ENCODE measurements around the gene NUDT4. TPM values are rescaled to one million over a fixed set of nuclear protein-coding genes. Genes with fewer than 3 reads are reported as not detected.

The NUDT4 gene
- total and polyA plus RNA-seq, 2 of the 13 experiments (the other 11 are each of a cell fraction or from before 2014, with no cell fraction given): 37.3 to 70.1 TPM

GRCh38 chr12:93441617-93442410 lies 64.1 kb downstream of the NUDT4 start, which contains the start of gene UBE2N (continued):
- TF ChIP-seq PHF5A (CRISPR knock-in tag; IDR thresholded peaks at IDR 0.05; ENCODE audit: low read depth, unreplicated experiment) (peak; percentile 25), MLLT10 (CRISPR knock-in tag; IDR thresholded peaks at IDR 0.05) (no peak), ELK4 (CRISPR knock-in tag; IDR thresholded peaks at IDR 0.05; ENCODE audit: borderline replicate concordance) (no peak), CTCF (CRISPR knock-in tag; IDR thresholded peaks at IDR 0.05) (0 out of 2 replicates have a peak, but pooled peaks have one; percentile 4), SALL2 (CRISPR knock-in tag; IDR thresholded peaks at IDR 0.05) (peak; percentile 84), ZNF17 (CRISPR knock-in tag; IDR thresholded peaks at IDR 0.05) (no peak), THAP9 (CRISPR knock-in tag; IDR thresholded peaks at IDR 0.05; ENCODE audit: borderline replicate concordance) (peak; percentile 40; the same call in 1 of the 2 replicates), ZNF460 (CRISPR knock-in tag; IDR thresholded peaks at IDR 0.05; ENCODE audit: borderline replicate concordance) (no peak), ZNF232 (CRISPR knock-in tag; IDR thresholded peaks at IDR 0.05; ENCODE audit: borderline replicate concordance) (peak; percentile 69), ZNF33B (CRISPR knock-in tag; IDR thresholded peaks at IDR 0.05) (no peak), RFX5 (IDR thresholded peaks at IDR 0.05; ENCODE audit: low read depth, low read length) (peak; percentile 90), ZNF646 (CRISPR knock-in tag; IDR thresholded peaks at IDR 0.05) (no peak), KLF6 (CRISPR knock-in tag; IDR thresholded peaks at IDR 0.05) (peak; percentile 79; the same call in 1 of the 2 replicates), U2AF1 (optimal IDR thresholded peaks at IDR 0.05; ENCODE audit: low read depth, low read length) (no peak), GFI1 (CRISPR knock-in tag; IDR thresholded peaks at IDR 0.05; ENCODE audit: borderline replicate concordance) (peak; percentile 72; the same call in 1 of the 2 replicates), ZNF33A (CRISPR knock-in tag; IDR thresholded peaks at IDR 0.05; ENCODE audit: borderline replicate concordance) (peak; percentile 57; the same call in 1 of the 2 replicates)

Measured in HepG2 (cell line).